GM12873 (cell line): Measurements from ENCODE around the gene ANTXRL.

ENCODE experiments used
- TF ChIP-seq, protein P1 (sequence below): IDR thresholded peaks from 2 replicates; pipeline ENCODE4 v1.5.1; 2012; ENCODE audit warnings: low read depth, mild to moderate bottlenecking, moderate library complexity, low read length, control low read depth; ENCODE audit not compliant: insufficient read depth; ENCODE audit errors: missing control alignments

ANTXRL gene

DNA sequence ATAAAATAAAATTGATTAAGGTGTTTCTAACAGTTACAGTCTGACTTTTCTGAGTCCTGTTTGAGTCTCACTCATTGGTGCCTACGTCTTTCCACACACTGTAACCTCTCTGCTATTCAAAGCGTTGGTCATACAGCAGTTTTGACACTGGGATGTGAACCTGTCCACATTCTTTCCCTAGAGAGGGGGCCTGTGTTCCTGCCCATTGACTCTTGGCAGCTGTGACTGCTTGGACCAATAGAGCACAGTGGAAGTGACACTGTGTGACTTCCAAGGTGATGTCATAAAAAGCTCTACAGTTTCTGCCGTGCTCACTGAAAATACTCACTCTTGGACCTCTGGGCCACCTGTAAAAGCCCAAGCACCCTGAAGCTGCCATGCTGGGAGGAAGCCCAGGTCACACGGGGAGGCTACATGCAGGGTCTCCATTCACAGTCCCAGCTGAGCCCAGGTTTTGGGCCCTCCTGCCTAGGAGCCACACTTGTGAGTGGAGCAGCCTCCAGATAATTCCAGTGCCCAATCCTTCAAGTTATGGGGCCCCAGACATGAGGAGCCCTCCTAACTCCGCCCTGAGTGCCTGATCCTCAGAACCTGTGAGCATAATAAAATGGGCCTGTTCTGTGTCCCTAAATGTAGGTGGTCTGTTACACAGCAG is 704 bp upstream of the ANTXRL start:
- TF ChIP-seq, protein P1, sequence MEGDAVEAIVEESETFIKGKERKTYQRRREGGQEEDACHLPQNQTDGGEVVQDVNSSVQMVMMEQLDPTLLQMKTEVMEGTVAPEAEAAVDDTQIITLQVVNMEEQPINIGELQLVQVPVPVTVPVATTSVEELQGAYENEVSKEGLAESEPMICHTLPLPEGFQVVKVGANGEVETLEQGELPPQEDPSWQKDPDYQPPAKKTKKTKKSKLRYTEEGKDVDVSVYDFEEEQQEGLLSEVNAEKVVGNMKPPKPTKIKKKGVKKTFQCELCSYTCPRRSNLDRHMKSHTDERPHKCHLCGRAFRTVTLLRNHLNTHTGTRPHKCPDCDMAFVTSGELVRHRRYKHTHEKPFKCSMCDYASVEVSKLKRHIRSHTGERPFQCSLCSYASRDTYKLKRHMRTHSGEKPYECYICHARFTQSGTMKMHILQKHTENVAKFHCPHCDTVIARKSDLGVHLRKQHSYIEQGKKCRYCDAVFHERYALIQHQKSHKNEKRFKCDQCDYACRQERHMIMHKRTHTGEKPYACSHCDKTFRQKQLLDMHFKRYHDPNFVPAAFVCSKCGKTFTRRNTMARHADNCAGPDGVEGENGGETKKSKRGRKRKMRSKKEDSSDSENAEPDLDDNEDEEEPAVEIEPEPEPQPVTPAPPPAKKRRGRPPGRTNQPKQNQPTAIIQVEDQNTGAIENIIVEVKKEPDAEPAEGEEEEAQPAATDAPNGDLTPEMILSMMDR: no peak

DNA sequence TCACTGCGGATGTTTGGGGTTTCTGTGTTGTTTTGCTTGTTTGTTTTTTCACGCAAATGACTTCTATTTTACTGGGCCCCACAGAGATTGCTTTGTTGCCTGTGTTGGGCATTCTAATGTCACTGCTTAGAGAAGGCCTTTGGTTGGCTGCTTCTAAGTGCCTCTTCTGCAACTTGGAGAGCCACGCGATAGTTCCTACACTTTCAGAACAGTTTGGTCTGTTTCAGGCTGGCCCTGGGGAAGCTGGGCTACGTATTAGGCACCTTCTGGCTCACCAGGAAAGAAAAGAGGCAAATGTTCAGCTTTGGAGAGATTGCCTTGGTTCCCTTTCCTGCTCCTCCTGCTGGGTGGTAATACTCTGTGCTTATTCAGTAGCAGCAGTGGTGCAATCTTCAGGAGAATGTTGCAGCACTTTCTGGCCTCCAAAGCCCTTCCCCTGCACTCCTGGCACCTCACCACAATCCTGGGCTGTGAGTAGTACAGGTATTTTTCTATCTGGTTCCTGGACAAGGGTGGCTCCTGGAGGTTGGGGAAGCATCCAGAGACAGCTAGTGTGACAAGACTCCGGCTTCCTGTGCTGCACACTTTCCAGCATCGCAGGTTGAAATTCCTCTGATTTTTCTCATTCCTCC is 1.2 kb downstream of the ANTXRL start:
- TF ChIP-seq, protein P1: no peak

DNA sequence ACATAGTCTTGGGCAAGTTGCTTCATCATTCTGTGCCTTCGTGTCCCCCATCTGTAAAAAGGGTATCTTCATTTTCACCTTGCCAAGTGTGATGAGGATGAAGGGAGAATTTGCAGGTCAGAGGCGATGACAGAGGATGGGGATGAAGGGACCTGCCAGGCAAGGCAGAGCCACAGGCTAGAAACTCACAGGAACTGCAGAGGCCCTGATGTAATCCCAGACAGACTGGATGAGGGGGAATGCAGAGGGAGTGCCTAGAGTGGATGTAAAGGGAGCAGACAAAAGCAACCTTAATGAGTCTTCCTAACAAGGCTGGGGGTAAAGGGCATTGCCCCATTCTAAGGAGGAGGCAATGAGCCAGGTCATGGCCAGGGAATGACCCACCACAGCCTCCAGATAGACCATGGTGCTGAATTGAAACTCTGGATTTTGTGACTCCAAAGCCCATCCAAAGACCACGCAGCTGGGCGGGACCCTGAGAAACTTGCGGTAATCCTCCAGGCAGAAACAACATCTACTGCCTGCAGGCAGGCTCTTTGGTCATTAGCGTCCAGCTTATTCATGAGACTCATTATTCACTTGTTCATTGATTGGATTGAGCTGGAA is 1.9 kb downstream of the ANTXRL start:
- TF ChIP-seq, protein P1: no peak

DNA sequence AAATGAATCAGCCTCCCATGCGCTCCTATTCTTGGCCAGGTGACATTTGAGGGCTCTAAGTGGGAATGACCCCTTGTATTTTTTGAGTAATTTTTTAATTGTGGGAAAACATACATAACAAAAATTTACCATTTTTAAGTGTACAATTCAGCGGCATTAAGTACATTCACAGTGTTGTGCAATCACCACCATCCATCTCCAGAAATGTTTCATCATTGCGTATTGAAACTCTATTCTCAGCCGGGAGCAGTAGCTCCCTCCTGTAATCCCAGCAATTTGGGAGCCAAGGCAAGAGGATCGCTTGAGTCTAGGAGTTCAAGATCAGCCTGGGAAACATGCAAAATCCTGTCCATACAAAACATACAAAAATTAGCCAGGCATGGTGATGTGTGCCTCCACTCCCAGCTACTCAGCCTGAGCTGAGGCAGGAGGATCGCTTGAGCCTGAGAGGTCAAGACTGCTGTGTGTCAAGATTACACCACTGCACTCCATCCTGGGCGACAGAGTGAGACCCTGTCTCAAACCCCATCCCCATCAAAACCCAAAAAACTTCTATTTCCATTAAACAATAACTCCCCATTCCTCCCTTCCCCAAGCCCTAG is 2.5 kb downstream of the ANTXRL start:
- TF ChIP-seq, protein P1: no peak

DNA sequence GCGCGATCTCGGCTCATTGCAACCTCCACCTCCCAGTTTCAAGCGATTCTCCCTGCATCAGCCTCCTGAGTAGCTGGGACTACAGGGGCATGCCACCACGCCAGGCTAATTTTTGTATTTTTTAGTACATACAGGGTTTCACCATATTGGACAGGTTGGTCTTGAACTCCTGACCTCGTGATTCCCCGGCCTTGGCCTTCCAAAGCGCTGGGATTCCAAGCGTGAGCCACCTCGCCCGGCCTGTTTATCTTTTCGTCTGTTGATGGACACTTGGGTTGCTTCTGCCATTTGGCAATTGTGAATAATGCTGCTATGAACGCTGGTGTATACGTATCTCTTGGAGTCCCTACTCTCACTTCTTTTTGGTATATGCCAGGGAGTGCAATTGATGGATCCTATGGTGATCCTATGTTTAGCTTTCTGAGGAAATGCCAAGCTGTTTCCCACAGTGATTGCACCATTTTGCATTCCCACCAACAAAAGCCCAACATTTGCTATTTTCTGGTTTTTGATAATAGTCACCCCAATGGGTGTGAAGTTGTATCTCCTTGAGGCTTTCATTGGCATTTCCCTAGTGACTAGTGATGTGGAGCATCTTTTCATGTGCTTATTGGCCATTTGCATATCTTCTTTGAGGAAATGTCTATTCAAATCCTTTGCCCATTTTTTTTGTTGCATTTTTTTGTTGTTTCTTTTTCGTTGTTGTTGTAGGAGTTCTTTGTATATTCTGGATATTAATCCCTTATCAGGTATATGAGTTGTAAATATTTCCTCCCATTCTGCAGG is 3.5 kb downstream of the ANTXRL start:
- TF ChIP-seq, protein P1: no peak

DNA sequence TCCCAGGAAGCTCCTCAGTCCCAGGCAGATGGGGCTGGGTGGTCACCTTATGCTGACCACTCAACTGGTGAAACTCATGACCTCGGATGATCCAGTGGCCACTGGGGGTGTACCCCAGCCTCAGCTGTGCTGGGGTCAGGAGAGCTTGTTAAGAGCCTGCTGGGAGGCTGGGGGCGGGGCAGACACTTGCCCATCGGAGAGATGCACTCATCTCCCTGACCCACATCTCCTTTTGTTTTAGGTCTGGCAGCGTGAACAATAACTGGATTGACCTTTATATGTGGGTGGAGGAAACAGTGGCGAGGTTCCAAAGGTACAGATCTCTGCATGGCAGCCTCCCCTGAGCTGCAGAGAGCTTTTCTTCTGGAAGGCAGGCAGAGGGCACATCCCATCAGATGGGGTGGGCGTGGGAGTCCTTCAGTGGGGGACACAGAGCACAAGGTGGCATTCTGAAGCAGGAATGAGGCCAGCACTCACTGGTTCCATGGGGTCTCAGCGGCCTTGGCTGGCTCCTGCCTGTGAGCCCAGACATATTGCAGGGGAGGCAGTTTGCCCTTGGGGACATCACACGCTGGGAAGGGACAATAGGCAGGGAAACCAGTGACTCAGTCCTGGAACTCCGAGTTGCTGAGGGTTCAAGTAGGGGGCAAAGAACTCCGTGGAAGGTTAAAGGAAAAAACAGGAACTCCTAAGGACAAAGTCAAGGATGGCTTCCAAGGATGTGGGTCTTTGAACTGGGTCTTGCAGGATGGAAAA is 5.2 kb downstream of the ANTXRL start:
- TF ChIP-seq, protein P1: no peak
